Measurements from ENCODE around the gene ZCCHC3. TPM values are rescaled to one million over a fixed set of nuclear protein-coding genes. Genes with fewer than 3 reads are reported as not detected.

Gene ZCCHC3
- polyA plus RNA-seq, 2 of the 4 experiments (the other 2 are of a cell fraction), result 17.4 to 17.7 TPM

DNA sequence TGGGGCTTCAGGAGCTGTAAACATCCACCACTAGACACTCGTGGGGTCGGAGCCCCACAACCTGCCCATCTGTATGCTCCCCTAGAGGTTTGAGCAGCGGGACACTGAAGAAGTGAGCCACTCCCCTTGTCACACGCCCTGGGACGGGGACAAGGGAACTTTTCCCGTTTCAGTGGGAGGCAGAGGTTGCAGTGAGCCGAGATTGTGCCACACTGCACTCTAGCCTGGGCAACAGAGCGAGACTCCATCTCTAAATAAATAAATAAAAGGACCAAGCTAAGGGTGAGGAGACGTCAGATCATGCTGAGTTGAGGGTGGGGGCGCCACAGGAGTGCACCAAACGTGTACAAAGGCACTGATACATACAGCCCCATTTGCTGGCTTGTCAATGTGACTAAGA lies 8.4 kb downstream of the ZCCHC3 start:
- Histone ChIP-seq H3K27ac (no peak overlapping the region), H3K9me3 (no peaks in the 10 kb centered on the region), H3K4me1 (peaks cover 7% of the 10 kb centered on the region), H3K4me2 (no peak overlapping the region), H3K4me3 (no peak overlapping the region)
- no peak for FAIRE-seq
- WGBS (ENCODE audit: missing lambda C conversion rate), result 64% methylated on average over 11 of the region's 11 CpGs
- no peak for DNase-seq (ENCODE audit: low read depth in 1 of 2, low spot score in 1 of 2)
- ChIA-PET POLR2A (interaction anchor here (0.7 to 0.9 kb wide), 3 partner anchors 9 to 18 kb away, joined by 3 to 6 read pairs (median 3); no protein-coding TSS in a partner anchor), CTCF (interaction anchor here (0.7 to 11.0 kb wide), 3 partner anchors 16 to 25 kb away, joined by 3 to 111 read pairs (median 3); no protein-coding TSS in a partner anchor)
- TF ChIP-seq HOXB5 (CRISPR knock-in tag; IDR thresholded peaks at IDR 0.05), result no peak
- no peak for TF ChIP-seq BHLHE40 (IDR thresholded peaks at IDR 0.05; ENCODE audit: low read depth, low read length)
- TF ChIP-seq EP300 (IDR thresholded peaks at IDR 0.05), result no peak
- TF ChIP-seq FOSB (CRISPR knock-in tag; IDR thresholded peaks at IDR 0.05), result no peak
- TF ChIP-seq, protein P1, sequence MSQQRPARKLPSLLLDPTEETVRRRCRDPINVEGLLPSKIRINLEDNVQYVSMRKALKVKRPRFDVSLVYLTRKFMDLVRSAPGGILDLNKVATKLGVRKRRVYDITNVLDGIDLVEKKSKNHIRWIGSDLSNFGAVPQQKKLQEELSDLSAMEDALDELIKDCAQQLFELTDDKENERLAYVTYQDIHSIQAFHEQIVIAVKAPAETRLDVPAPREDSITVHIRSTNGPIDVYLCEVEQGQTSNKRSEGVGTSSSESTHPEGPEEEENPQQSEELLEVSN (IDR thresholded peaks at IDR 0.05; ENCODE audit: borderline replicate concordance, low read depth), result no peak
- TF ChIP-seq ZNF302 (CRISPR knock-in tag; IDR thresholded peaks at IDR 0.05), result no peak
- TF ChIP-seq, protein P2, sequence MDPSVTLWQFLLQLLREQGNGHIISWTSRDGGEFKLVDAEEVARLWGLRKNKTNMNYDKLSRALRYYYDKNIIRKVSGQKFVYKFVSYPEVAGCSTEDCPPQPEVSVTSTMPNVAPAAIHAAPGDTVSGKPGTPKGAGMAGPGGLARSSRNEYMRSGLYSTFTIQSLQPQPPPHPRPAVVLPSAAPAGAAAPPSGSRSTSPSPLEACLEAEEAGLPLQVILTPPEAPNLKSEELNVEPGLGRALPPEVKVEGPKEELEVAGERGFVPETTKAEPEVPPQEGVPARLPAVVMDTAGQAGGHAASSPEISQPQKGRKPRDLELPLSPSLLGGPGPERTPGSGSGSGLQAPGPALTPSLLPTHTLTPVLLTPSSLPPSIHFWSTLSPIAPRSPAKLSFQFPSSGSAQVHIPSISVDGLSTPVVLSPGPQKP (IDR thresholded peaks at IDR 0.05; ENCODE audit: low read depth, low read length), result no peak
- TF ChIP-seq, protein P3, sequence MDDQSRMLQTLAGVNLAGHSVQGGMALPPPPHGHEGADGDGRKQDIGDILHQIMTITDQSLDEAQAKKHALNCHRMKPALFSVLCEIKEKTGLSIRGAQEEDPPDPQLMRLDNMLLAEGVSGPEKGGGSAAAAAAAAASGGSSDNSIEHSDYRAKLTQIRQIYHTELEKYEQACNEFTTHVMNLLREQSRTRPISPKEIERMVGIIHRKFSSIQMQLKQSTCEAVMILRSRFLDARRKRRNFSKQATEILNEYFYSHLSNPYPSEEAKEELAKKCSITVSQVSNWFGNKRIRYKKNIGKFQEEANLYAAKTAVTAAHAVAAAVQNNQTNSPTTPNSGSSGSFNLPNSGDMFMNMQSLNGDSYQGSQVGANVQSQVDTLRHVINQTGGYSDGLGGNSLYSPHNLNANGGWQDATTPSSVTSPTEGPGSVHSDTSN (IDR thresholded peaks at IDR 0.05), result no peak
- no peak for TF ChIP-seq FOSL2 (IDR thresholded peaks at IDR 0.05)
- TF ChIP-seq FOSL2 (CRISPR knock-in tag; IDR thresholded peaks at IDR 0.05), result no peak
- TF ChIP-seq ZSCAN20 (CRISPR knock-in tag; IDR thresholded peaks at IDR 0.05), result no peak
- TF ChIP-seq NFE2L2 (conservative IDR thresholded peaks at IDR 0.05; ENCODE audit: low read length), result no peak
- no peak for ATAC-seq

DNA sequence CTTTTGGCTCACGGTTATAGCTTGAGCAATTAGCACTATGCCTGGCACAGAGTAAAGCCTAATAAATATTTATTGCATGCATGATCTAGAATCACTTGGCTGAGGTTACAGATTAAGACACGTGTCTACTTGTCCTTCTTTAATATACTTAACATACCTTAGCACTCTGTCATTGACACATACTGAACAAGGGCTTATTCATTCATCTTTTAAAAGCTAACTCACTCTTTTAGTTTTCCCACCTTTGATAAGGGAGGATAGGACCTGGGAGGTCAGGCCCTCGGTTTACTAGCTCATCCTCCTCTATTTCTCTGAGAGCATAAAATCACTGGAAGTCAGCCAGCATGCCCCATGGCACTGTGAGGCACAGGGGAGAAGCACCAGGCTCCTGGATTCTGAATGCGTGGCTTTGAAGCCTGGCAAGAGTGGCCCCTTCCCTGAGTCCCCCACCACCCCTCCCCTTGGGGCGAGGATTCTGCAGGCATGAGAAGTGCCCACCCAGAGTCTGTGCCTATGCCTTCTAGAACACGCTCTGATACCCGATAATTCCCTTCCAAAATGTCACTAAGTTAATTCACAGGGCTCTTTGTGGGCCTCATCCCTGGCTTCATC lies 11.2 kb downstream of the ZCCHC3 start:
- POLR2A ChIA-PET, result no interaction called here
- TF ChIP-seq CHD2 (IDR thresholded peaks at IDR 0.05; ENCODE audit: low read length, partially characterized antibody) (no peak), RARB (CRISPR knock-in tag; IDR thresholded peaks at IDR 0.05) (no peak), NR3C1 (IDR thresholded peaks at IDR 0.05) (no peak), JUNB (IDR thresholded peaks at IDR 0.05) (no peak), RCOR1 (IDR thresholded peaks at IDR 0.05; ENCODE audit: low read depth, low read length) (no peak), ZFP36 (IDR thresholded peaks at IDR 0.05; ENCODE audit: borderline replicate concordance, partially characterized antibody) (no peak), CHD4 (IDR thresholded peaks at IDR 0.05; ENCODE audit: borderline replicate concordance) (no peak), HOXB5 (CRISPR knock-in tag; IDR thresholded peaks at IDR 0.05) (no peak), RAD21 (conservative IDR thresholded peaks at IDR 0.05 in 1 of 2, IDR thresholded peaks at IDR 0.05 in 1 of 2) (no peak), NFE2L2 (conservative IDR thresholded peaks at IDR 0.05; ENCODE audit: low read length) (no peak)
- TF ChIP-seq, protein P3 (IDR thresholded peaks at IDR 0.05), result no peak
- TF ChIP-seq, protein P4, sequence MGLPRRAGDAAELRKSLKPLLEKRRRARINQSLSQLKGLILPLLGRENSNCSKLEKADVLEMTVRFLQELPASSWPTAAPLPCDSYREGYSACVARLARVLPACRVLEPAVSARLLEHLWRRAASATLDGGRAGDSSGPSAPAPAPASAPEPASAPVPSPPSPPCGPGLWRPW (IDR thresholded peaks at IDR 0.05), result no peak
- Histone ChIP-seq H3K4me2 (no peak overlapping the region), H3K4me3 (no peak overlapping the region), H3K4me1 (no peaks in the 10 kb centered on the region), H3K9me3 (no peaks in the 10 kb centered on the region), H3K27ac (no peak overlapping the region)
- 65% methylated on average over 7 of the region's 7 CpGs for WGBS (ENCODE audit: missing lambda C conversion rate)
- DNase-seq (ENCODE audit: low read depth in 1 of 2, low spot score in 1 of 2) (no peak), FAIRE-seq (no peak), ATAC-seq (no peak; a peak in 1 of 6 replicates)
- CTCF ChIA-PET, result interaction anchor here (1.0 to 2.5 kb wide), 7 partner anchors 8 to 46 kb away, joined by 3 to 9 read pairs (median 4); no protein-coding TSS in a partner anchor
